ENCODE data around the gene RPL34.
"Not testable (repeated sequence)": the region's sequence is repeated elsewhere in the genome, so short reads cannot be mapped to it uniquely, and the experiment has no call there.

RPL34 gene

DNA sequence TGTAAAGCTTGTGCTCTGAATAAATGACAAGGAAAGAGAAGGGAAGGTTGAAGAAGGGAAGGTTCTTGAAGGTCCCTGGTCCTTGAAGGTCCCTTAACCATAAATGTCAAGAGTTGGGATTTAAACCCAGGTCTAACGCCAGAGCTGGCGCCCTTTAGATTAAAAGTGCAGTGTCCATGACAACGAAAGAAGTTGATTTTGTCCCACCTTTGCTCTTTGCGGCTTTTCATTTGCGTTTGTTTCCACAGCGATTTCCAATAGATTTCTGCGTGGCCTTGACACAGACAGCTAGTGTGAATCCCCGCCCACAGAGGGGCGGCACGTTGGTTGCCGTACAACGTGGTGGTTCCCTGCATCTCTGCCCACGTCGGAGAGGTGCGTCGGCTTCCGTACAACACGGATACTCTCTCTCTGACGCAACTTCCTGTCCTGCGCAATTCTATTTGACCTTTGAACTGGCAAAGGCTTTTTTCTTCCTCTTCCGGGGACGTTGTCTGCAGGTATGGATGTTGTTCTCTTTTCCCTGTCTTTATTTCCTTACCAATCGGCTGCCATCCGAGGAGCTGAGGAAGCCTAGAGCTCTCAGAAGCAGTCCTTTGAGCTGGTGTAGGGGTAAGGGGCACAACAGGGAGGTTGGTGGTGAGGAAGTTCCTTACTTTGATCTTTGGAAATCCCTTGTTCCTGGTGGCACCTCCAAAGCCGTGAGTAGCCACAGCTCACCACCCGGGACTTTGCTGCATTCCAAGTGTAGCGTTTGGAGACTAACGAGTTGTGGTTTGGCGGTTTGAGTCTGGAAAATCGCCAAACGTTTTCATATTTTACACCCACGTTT, at the start of gene RPL34:
Gene RPL34, plus strand, starts transcription at position 476 of the 832 bp plus-strand sequence. CDS start 1,384 bp downstream, outside the sequence.
- DNase-seq: peak; percentile 83

DNA sequence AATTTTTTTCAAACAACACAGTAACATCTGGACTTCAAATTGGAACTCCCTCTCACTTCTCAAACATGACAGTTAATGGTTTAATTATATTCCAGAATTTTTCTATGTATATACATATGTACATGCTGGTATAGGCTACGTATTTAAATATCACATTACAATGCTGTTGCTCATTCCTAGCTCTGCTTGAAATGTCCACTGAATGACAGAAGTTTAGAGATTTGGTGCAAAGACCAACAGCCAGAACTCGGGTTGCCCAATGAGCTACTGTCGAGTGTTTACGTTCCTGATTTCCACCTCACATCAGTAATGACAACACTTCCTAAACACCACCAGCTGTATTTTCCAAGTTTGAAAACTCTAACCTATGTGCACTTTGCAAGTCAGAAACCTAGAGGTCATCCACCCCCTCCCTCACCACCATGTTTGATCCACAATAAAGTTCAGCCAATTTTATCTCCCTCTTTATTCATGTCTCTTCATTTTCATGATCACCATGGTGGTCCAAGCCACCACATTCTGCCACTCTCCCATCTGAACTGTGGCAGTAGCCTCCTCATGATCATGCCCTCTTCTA, 49.3 kb upstream of the RPL34 start:
- DNase-seq: no peak

DNA sequence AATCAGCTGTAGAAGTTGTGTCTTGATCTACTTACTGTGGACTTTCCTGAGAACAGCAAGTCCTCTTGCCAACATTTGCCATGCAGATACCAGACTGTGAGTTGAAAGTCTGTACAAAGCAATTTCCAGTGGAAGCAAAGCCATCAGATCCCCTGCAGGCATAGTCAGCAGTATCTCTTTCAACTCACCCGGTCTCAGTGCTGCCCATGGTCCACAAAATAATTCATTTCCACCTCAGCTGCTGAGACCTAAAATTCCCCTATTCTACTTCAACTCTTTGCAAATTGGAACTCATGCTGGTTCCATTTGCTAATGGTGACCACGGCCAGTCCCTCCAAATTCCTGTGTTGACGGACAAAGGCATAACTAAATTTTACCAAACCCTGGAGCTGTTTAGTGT, 46.0 kb upstream of the RPL34 start:
- no peak for DNase-seq

DNA sequence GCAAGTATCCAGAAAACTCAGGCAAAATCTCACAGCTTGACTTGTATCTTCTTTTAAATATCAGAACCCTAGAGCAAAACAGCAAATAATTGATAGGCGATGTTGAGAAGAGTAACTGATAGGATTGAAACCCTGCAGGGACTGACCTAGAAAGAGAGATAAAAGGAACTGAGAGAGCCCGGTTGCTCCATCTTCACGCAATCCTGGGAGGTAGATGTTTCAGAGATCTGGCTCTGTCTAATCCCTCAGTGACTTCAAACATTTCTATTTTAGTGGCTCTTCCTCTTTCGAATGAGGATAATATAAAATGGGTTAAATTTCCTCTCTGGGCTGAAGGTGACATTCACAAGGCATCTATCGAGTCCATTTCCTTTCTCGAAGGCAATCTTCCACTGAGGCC, 39.3 kb upstream of the RPL34 start:
- no peak for DNase-seq

DNA sequence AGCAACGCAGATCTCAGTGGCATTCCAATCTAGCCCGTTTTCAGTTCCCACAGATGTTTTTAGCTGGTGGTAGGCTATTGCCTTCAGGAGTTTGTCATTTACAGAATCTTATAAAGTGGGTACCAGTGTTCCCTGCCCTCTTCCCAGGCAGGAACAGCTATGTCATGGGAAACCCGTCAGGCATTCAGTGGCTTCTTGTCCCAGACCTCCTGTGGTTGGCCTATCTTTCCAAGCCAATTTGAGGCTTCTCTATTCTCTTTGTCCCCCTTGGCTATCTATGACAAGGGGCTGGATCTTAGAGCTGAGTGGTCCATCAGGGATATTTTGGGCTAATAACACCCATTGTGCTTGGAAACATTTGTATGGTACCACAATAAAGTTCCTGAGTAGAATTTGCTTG, 33.6 kb upstream of the RPL34 start:
- no peak for DNase-seq

DNA sequence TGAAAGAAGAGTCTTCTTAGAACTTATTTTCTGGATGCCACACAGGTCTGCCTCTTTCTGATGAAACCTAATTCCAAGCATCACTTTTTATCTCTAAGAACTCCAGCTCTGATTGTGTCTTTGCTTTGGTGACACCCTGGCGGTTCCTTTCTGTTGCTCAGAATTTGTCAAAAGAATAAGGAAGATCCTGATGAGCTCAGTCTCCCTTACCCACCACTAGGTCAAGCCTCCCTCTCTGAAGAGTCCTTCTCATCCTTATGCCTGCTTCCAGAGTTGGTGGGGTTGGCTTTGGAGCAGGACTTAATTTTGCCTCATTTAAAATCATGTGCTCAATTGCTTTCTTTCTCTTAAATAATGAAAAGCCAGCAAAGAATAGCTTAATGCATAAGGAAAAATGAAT, 31.5 kb upstream of the RPL34 start:
- DNase-seq: no peak

DNA sequence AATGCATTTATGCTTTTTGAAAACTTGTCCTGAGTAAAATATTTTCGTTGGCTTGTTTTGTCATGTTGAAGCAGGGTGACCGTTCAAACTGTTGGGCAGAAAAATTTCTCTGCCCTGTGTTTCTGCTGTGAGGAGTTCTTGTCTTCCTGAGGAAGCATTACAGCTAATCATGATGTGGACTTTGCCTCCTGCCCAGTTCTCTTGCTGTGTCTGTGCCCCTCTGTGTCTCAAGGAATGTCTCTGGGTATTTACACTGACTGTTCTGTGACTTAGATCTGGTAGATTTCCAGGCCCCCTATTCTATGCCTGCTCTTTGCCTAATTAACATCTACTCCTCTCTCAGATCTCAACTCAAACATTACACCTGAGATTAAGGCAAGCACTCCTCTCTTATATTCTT, 30.4 kb upstream of the RPL34 start:
- no peak for DNase-seq

DNA sequence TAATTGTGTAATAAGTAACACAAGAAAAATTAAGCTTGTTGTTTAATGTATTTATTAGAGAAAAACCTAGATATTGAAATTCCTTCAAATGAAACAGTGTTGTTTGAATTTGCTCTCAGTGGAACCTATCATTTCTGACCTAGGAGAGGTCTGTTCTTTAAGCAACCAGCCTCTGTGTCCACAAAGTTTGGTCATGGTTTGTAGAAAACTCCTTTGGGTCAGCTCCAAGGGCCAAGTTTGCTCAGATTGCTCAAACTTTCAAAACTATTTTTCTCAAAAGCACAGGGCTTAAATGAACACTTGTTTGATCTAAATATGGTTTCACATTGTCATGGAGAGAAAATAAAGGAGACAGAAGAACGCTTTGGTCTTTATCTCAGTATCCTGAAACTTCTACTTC, 29.6 kb upstream of the RPL34 start:
- no peak for DNase-seq

DNA sequence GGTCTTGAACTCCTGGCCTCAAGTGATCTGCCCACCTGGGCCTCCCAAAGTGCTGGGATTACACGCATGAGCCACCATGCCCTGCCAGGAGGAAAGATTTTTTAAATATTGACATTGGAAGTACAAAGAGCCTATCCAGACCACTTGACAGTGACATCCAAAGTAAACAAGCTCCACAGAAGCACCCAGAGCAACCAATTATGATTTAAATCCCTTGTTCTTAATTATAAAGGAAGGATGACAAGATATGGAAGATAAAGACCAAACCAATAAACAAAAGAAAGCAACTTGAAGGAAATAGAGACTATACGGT, 27.7 kb upstream of the RPL34 start:
- no peak for DNase-seq

DNA sequence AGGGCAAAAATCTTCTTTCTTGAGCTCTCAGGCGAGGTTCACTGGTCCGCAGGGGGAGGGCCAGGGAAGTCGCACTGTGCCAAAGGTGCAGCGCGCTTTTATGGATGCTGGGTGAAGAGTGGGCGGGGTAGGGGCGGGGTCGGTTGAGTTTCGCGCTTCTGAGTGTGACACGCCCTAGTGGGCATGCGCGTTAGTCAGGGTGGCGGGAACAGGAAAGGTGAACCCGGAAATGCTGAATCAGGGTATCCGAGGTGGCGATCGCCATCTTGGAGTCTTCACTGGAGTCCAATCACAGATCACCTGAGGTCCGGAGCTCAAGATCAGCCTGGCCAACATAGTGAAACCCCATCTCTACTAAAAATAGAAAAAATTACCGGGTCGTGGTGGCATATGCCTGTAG, 26.1 kb upstream of the RPL34 start:
- not testable (repeated sequence) for DNase-seq

DNA sequence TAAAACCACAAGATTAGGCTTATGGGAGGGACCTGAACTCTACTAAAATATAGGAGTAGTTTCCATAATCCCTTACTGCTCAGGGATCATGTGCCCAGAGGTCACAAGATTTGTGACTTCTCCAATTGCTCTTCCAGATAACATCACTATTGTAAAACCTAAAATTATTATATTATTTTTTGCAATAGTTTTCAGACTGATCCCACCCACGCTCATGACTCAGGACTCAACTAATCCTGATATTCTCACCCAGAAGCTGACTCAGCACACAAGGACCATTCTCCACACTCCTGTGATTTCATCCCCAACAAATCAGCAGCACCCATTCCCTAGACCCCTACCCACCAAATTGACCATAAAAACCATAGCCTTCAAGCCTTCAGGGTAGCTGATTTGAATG, 24.0 kb upstream of the RPL34 start:
- DNase-seq: no peak

DNA sequence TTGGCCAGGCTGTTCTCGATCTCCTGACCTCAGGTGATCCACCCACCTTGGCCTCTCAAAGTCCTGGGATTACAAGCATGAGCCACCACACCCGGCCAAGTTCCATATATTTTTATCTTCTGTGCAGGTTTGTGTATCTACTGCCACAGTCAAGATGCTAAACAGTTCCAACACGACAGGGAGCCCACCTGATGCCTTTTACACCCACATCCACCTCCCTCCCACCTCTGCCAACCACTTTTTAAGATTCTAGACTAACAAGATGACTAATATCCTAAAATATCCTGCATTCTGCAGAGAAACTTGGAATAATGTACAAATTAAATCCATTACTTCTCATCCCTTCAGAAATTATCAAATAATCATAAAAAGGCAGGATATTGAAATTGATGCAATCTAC, 19.3 kb upstream of the RPL34 start:
- no peak for DNase-seq

DNA sequence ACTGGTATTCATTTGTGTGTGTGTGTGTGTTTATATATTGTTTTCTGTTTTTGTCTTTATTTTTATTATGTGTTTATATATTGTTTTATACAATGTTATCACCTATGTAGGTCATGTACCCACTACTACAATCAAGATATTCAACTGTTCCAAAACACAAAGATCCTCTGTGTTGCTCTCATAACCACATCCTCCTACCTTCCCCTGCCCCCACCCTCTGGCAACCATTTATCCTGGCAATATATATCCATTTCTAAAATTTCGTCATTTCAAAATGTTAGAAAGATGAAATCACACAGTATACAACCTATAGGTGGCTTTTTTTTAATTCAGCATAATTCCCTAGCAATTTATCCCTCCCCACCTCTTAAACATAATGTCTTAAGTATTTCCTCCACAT, 18.8 kb upstream of the RPL34 start:
- no peak for DNase-seq

DNA sequence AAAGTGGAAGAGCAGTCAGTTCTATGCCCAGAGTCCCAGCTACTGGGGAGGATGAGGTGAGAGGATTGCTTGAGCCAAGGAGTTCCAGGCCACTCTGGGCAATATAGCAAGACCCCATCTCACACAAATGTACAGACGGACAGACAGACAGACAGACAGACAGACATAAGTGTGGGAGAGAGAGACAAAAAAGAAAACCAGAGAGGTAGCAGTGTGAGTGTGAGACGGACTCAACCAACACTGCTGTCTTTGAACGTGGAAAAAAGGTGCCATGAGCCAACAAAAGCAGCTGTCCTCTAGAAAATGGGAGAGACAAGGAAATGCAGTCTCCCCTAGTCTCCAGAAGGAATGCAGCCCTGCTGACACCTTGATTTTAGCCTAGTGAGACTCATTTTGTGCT, 18.2 kb upstream of the RPL34 start:
- DNase-seq: no peak

DNA sequence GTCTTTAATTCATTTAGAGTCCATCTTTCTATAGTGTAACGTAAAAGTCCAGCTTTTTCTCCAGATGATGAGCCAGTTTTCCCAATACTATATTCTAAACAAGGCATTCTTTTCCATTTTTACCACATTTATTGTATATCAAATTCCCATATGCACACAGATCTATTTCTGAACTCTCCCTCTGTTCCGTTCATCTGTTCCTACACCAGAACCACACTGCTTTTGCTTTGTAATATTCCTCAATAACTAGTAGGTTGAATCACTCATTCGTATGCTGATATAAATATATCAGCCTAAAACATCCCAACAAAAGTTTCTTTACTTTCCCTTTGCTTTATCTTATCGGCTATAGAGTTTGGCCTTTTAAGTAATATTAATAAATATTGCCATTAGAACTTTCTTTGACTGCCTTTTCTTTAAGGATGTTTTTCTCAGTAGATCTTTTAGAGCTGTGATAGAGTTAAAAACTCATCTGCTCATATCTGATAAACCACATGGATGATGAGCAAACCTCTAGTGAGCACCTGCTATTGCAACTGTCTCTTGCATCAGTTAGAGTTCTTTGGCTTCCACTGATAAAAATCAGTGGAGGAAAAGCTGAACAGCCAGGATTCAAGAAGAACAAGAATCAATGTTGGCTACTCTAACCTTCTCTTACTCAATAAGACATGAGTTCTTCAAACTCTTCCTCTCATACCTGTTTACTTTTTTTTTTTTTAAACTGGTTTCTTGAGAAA, 13.1 kb upstream of the RPL34 start:
- DNase-seq: no peak

DNA sequence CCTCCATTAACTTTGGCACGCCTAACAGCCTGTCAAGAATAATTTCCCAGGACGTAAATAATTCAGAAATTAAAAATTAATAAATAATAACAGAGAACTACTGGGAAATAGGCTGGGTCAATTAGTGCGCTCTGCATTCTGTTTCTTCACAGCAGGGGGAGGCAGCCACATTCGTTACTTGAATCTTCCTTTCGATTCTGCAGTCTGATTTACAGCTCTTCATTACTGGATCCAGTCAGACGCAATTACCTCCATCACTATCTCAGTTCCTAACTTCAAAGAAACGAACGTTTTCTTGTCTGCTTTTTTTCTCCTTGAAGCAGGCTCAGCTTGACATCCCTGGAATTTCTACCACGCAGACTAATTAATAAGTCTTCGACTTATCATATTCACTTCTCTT, 9.0 kb upstream of the RPL34 start:
- DNase-seq: no peak

DNA sequence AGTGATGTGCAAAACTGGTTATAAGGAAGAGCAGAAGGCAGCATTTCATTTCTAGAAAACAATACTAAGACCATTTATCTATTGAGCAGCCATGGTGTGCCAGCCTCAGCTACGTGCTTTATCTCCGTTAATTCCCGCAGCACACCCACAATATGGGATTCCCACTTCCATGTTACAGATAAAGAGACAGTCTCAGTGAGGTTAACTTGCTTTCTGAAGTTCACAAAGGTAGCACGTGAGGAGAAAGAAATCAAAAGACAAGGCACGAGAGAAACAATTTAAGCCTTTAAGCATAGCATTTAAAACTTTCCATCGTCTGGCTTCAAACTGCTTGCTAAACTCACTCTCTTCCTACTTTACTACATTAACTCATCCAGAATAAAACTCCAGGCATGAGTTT, 8.0 kb upstream of the RPL34 start:
- DNase-seq: no peak

DNA sequence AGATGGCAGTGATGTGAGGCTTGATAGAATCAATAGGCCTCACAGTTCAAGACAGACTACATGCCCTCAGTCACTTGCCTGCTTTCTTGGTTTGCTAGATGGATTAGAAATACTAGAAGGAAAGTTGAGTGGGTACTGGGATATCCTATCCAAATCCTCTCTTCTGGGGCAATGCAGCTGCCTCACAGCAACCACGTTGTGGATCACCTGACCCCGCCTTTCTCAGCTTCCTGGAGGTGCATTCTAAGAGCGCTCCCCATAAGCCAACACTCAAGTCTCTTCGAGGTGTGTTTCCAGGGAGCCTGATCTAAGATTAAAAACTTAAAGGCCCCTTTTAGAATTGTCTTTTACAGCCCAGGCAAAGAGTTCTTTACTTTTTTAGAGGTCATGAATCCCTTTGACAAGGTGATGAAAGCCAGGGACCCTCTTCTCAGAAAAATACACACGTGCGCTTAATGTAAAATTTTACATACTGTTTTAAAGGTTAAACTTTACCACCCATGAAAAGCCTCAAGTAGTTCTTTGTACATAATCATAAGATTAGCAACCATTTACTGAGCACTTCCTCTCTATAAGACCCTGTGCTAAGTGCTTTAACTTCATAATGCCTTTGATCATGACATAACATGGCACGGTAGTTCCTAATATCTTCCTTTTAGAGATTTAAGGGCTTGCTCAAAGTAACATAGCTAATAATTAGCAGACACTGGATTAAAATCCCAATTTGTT, 840 bp upstream of the RPL34 start:
- no peak for DNase-seq

DNA sequence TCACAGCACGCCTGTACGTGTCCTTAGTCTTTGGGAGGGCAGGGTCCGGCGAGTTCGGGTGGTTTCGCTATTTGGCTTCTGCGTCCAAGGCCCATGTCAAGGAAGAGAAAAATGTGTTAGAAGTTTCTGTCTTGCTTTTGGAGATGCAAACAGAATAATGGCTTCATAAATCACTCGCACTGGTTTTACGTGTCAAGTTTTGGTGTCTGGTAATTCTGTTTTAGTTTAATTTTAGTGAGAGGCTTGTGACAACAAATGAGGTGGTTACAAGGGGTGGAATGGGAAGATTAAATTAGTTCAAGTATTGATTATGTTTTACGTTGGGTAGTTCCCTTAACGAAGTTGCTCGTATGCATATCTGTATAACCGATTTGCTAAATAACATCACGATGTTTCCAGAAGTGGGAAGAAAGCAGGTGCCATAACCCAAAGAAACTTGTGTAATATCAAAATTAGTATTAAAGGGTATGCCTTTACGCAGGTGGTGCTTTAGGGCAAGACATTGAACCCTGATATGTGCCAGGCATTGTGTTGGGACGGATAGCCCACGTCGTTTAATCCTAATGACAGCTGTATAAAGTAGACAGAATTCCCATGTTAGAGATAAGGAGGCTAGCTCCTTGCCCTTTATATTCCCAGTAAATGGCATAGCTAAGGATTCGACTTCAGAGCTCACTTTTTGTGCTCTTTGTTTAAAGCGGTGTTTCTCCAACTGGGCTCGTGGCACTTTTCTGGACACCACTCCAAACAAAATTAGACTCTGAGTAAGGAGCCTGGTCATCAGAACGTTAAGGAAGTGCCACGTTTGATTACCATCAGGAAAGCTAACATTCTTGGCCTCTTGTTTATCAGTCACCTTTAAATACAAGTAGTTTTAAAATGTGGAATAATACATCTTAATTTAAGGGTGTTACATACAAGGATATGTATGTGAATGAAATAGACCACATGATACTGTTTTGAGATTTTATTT, 843 bp downstream of the RPL34 start:
- DNase-seq: no peak

DNA sequence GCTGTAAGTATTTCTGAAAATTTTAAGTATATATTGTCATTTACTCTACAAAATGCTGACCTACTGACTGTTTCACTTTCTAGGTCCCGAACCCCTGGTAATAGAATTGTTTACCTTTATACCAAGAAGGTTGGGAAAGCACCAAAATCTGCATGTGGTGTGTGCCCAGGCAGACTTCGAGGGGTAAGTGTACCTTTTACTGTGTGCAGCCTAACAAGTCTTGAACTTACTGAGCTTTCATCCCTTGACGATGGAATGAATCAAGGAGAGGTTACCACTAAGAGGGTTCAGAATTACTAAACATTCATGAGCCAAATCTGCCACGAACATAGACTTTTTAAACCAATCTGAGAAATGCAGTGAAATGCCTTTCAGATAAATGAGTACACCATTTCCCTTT, 1.6 kb downstream of the RPL34 start:
- DNase-seq: no peak

DNA sequence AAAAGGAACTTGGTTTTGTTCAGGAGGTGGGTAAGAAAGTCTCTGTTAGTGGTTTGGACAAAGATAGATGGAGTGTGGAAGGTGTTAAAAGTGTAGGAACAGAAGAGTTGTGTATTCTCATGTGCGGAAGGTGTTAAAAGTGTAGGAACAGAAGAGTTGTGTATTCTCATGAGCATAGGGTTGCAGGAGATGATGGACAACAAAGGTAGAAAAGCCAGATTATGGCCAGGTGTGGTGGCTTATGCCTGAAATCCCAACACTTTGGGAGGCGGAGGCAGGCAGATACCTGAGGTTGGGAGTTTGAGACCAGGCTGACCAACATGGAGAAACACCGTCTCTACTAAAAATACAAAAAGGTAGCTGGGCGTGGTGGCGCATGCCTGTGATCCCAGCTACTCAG, 2.5 kb downstream of the RPL34 start:
- no peak for DNase-seq

DNA sequence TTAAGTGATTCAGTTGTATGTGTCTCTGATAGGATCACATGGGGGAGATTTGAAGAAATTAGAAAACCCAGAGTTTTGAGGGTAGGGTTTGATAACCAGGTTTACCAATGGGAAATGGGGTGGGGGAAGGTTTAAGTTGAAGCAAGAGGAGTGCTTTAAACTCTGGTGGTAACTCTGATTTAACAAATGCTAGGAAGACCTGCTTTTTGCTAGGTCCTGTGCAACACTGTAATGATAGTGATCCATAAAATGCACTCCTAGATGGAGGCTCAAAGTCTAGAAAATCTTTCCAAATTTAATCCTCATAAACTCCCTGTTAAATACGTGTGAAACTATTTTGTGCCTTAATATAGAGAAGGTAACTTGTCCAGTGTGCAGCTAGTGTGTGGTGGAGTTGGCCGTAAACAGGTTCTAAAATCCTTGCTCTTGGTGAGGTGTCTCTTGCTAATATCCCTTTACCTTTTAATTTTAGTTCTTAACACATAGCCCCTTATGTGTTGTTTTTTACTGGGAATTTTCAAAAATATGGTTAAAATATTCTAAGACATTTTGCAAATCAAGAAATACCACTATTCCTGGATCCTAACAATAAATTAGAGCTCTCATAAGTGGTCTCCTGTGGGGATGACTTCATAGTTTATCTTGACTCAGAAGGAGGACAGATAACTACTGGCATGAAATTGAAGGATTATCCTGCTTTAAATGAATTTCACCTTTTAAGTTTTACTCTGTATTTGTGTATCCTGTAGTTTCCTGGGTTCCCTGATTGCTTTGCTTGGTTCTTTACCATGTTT, 4.1 kb downstream of the RPL34 start:
- DNase-seq: no peak

Measured in NCI-H1105 (cell line).